Neural cell (in vitro differentiated cells): Measurements from ENCODE around the gene NUP58. TPM values are rescaled to one million over a fixed set of nuclear protein-coding genes. Genes with fewer than 3 reads are reported as not detected.

Source experiments
- H2AFZ ChIP-seq: fragments of 200-600, 300-800 bp; sonication (generic), shearing (Covaris generic); 2 replicates; pipeline ENCODE4 v1.6.0; 2014; ENCODE audit warnings: low read depth, mild to moderate bottlenecking, antibody characterized with exemption, low read length, moderate library complexity
- H3F3A ChIP-seq: fragments of 200-600 bp; shearing (Covaris generic); 2 replicates; pipeline ENCODE4 v1.6.1; 2016; ENCODE audit warnings: mild to moderate bottlenecking, moderate library complexity, mixed read lengths, antibody characterized with exemption, low read length; ENCODE audit not compliant: insufficient read depth, poor library complexity, severe bottlenecking
- H3K27ac ChIP-seq: fragments of 200-600, 300-800 bp; sonication (generic), shearing (Covaris generic); 2 replicates; pipeline ENCODE4 v1.5.1; 2014; ENCODE audit warnings: mild to moderate bottlenecking, low read length, moderate library complexity
- H3K27me3 ChIP-seq: fragments of 300-800, 200-600 bp; sonication (generic), shearing (Covaris generic); 2 replicates; pipeline ENCODE4 v1.6.0; 2014; ENCODE audit warnings: mild to moderate bottlenecking, low read depth, low read length, moderate library complexity; ENCODE audit not compliant: insufficient read depth
- H3K36me3 ChIP-seq: fragments of 300-800, 200-600 bp; sonication (generic), shearing (Covaris generic); 2 replicates; pipeline ENCODE4 v1.5.1; 2014; ENCODE audit warnings: mild to moderate bottlenecking, antibody characterized with exemption, low read length, moderate library complexity; ENCODE audit not compliant: insufficient read depth
- H3K4me2 ChIP-seq: fragments of 300-800, 200-600 bp; sonication (generic), shearing (Covaris generic); 2 replicates; pipeline ENCODE4 v1.6.0; 2014; ENCODE audit warnings: mild to moderate bottlenecking, low read length
- H3K4me3 ChIP-seq: fragments of 300-800, 200-600 bp; sonication (generic), shearing (Covaris generic); 2 replicates; pipeline ENCODE4 v1.5.1; 2014; ENCODE audit warnings: mild to moderate bottlenecking, low read length, moderate library complexity
- H3K79me2 ChIP-seq: fragments of 200-600 bp; shearing (Covaris generic); replicated peaks from 2 replicates; pipeline ENCODE4 v1.6.0; 2014; ENCODE audit warnings: mild to moderate bottlenecking, low read length, moderate library complexity; ENCODE audit not compliant: insufficient read depth
- H3K9ac ChIP-seq: fragments of 300-800, 200-600 bp; sonication (generic), shearing (Covaris generic); 2 replicates; pipeline ENCODE4 v1.6.1; 2016; ENCODE audit warnings: mild to moderate bottlenecking, low read length, mixed read lengths
- H3K9me2 ChIP-seq: fragments of 200-600 bp; shearing (Covaris generic); 2 replicates; pipeline ENCODE4 v1.6.1; 2016; ENCODE audit warnings: mild to moderate bottlenecking, low read length, mixed read lengths; ENCODE audit not compliant: insufficient read depth
- H3K9me3 ChIP-seq: fragments of 200-600, 300-800 bp; sonication (generic), shearing (Covaris generic); 2 replicates; pipeline ENCODE4 v1.6.1; 2016; ENCODE audit warnings: mild to moderate bottlenecking, mixed run types, low read length, moderate library complexity, mixed read lengths
- H4K20me1 ChIP-seq: fragments of 200-600 bp; shearing (Covaris generic); 2 replicates; pipeline ENCODE4 v1.6.1; 2016; ENCODE audit warnings: mild to moderate bottlenecking, mixed run types; ENCODE audit not compliant: insufficient read depth
- EP300 ChIP-seq: fragments of 450-650 bp; conservative IDR thresholded peaks from 2 replicates; pipeline ENCODE4 v1.6.1; 2014; ENCODE audit warnings: antibody characterized with exemption, mild to moderate bottlenecking, moderate library complexity; ENCODE audit not compliant: poor library complexity, severe bottlenecking
- EZH2 ChIP-seq: fragments of 200-600, 300-800 bp; shearing (Covaris generic), sonication (generic); IDR thresholded peaks from 2 replicates; pipeline ENCODE4 v1.6.1; 2014; ENCODE audit warnings: antibody characterized with exemption, low read length, borderline replicate concordance, mild to moderate bottlenecking; ENCODE audit not compliant: insufficient read depth, poor library complexity, severe bottlenecking
- MXI1 ChIP-seq: fragments of 450-650 bp; conservative IDR thresholded peaks from 2 replicates; pipeline ENCODE4 v1.6.1; 2014; ENCODE audit warnings: antibody characterized with exemption, mild to moderate bottlenecking; ENCODE audit not compliant: poor library complexity, severe bottlenecking
- POLR2AphosphoS5 ChIP-seq: IDR thresholded peaks from 2 replicates; pipeline ENCODE4 v1.6.1; 2012
- RAD21 ChIP-seq: fragments of 450-650 bp; conservative IDR thresholded peaks from 2 replicates; pipeline ENCODE4 v1.6.1; 2014; ENCODE audit warnings: antibody characterized with exemption, mild to moderate bottlenecking, moderate library complexity
- SMC3 ChIP-seq: fragments of 450-650 bp; conservative IDR thresholded peaks from 2 replicates; pipeline ENCODE4 v1.6.1; 2014; ENCODE audit warnings: antibody characterized with exemption, mild to moderate bottlenecking, moderate library complexity; ENCODE audit not compliant: poor library complexity
- TAF1 ChIP-seq: IDR thresholded peaks from 2 replicates; pipeline ENCODE4 v1.6.1; 2012; ENCODE audit warnings: low read depth
- polyA plus RNA-seq: library from polyadenylated mRNA; depleted of rRNA; stranded (reverse); fragments of >200 nt; gene quantifications from 2 replicates; pipeline ENCODE4 v1.2.3, GENCODE V29; 2014
- TF ChIP-seq, protein P1 (sequence below): IDR thresholded peaks from 2 replicates; pipeline ENCODE4 v1.6.1; 2012; ENCODE audit warnings: borderline replicate concordance
- TF ChIP-seq, protein P2 (sequence below): fragments of 450-650 bp; IDR thresholded peaks from 2 replicates; pipeline ENCODE4 v1.5.1; 2014; ENCODE audit warnings: antibody characterized with exemption, mild to moderate bottlenecking, moderate library complexity; ENCODE audit not compliant: poor library complexity, severe bottlenecking

Gene NUP58
- polyA plus RNA-seq, 1 donor from 2014 or later: 150 TPM

DNA sequence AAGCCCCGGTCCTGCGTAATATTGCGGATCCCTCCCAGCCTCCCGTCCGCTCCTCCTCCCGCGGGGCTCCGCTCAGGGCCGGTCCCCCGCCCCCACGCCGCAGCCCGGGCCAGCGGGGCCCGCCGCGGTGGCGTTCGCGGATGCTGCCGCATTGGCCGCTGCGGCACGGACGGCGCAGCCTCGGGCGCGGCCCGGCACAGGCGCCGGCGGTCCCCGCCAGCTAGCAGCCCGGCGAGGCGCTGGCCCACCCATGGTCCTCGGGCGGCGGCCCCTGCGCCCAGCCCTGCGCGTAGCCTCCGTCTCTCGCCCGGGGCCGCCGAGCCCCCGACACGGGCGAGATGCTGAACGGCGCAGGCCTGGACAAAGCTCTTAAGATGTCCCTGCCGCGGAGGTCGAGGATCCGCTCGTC is 70.5 kb downstream of the NUP58 start, which contains the start of gene ATP8A2:
Gene ATP8A2, plus strand, starts transcription at position 100 of the 409 bp plus-strand sequence. Its CDS starts 239 bp downstream, at position 339.
- Histone ChIP-seq H3K9me2 (no peaks in the 10 kb centered on the region), H3K9ac (peak within 1 kb of the TSS; percentile 80), H4K20me1 (no peaks in the 10 kb centered on the region), H3K9me3 (no peaks in the 10 kb centered on the region), H3K27ac (peak within 1 kb of the TSS; percentile 63), H3K36me3 (no peaks in the 10 kb centered on the region), H3K27me3 (peaks cover 11% of the 10 kb centered on the region), H3K4me2 (peak within 1 kb of the TSS; percentile 55), H3K79me2 (no peaks in the 10 kb centered on the region), H2AFZ (peak within 1 kb of the TSS; percentile 73), H3F3A (no peaks in the 10 kb centered on the region), H3K4me3 (peak within 1 kb of the TSS; percentile 81)
- TF ChIP-seq TAF1 (no peak), EZH2 (no peak), SMC3 (no peak), RAD21 (no peak), MXI1 (no peak), POLR2AphosphoS5 (no peak), EP300 (no peak)
- TF ChIP-seq, protein P1, sequence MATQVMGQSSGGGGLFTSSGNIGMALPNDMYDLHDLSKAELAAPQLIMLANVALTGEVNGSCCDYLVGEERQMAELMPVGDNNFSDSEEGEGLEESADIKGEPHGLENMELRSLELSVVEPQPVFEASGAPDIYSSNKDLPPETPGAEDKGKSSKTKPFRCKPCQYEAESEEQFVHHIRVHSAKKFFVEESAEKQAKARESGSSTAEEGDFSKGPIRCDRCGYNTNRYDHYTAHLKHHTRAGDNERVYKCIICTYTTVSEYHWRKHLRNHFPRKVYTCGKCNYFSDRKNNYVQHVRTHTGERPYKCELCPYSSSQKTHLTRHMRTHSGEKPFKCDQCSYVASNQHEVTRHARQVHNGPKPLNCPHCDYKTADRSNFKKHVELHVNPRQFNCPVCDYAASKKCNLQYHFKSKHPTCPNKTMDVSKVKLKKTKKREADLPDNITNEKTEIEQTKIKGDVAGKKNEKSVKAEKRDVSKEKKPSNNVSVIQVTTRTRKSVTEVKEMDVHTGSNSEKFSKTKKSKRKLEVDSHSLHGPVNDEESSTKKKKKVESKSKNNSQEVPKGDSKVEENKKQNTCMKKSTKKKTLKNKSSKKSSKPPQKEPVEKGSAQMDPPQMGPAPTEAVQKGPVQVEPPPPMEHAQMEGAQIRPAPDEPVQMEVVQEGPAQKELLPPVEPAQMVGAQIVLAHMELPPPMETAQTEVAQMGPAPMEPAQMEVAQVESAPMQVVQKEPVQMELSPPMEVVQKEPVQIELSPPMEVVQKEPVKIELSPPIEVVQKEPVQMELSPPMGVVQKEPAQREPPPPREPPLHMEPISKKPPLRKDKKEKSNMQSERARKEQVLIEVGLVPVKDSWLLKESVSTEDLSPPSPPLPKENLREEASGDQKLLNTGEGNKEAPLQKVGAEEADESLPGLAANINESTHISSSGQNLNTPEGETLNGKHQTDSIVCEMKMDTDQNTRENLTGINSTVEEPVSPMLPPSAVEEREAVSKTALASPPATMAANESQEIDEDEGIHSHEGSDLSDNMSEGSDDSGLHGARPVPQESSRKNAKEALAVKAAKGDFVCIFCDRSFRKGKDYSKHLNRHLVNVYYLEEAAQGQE: no peak
- TF ChIP-seq, protein P2, sequence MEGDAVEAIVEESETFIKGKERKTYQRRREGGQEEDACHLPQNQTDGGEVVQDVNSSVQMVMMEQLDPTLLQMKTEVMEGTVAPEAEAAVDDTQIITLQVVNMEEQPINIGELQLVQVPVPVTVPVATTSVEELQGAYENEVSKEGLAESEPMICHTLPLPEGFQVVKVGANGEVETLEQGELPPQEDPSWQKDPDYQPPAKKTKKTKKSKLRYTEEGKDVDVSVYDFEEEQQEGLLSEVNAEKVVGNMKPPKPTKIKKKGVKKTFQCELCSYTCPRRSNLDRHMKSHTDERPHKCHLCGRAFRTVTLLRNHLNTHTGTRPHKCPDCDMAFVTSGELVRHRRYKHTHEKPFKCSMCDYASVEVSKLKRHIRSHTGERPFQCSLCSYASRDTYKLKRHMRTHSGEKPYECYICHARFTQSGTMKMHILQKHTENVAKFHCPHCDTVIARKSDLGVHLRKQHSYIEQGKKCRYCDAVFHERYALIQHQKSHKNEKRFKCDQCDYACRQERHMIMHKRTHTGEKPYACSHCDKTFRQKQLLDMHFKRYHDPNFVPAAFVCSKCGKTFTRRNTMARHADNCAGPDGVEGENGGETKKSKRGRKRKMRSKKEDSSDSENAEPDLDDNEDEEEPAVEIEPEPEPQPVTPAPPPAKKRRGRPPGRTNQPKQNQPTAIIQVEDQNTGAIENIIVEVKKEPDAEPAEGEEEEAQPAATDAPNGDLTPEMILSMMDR: no peak

DNA sequence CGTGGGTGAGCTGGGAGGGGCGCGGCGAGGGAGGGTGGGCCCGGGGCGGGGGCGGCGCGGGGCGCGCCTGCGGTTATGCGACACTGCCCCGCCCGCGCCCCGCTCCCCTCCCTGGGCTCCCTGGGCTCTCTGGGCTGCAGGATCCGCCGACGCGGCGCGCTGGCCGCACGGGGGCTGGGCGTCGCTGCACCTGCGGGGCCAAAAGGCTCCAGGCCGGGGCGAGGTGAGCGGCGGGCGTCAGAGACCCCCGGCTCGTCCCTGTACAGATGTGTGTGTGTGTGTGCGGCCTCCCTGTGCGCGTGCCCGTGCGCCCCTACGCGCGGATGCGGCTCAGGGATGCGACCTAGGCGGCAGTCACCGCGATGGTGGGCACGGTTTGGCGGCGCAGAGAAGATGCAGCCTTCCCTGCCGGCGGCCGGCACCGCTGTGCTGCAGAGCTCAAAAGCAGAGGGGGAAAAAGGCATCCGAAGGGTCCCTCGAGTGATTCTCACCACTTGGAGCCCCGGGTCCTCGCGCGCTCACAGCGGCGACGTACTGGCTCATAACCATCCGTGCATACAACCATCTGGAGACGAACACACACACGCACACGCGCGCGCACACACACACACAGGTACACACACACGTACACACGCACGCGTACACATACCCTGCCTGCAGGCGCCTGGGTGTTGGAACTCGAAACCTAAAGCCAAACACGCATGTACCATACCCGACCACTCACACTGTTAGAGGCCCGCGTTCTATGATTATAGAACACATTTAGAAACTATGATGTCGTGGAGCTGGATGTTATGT is 71.1 kb downstream of the NUP58 start:
- Histone ChIP-seq H3K9me2 (no peaks in the 10 kb centered on the region), H2AFZ (peak overlapping the region; percentile 73), H3K27ac (peak overlapping the region; percentile 63), H3F3A (no peaks in the 10 kb centered on the region), H3K4me2 (peak overlapping the region; percentile 22), H3K79me2 (no peaks in the 10 kb centered on the region), H3K9ac (peak overlapping the region; percentile 80), H3K4me3 (peak overlapping the region; percentile 81), H3K9me3 (no peaks in the 10 kb centered on the region), H3K36me3 (no peaks in the 10 kb centered on the region), H3K27me3 (peaks cover 11% of the 10 kb centered on the region), H4K20me1 (no peaks in the 10 kb centered on the region)
- TF ChIP-seq EP300 (no peak), POLR2AphosphoS5 (peak; percentile 69), SMC3 (peak; percentile 21), TAF1 (peak; percentile 66), MXI1 (peak; percentile 45), EZH2 (no peak), RAD21 (peak; percentile 29)
- TF ChIP-seq, protein P1: peak; percentile 80
- TF ChIP-seq, protein P2: peak; percentile 36
